IPS DF 6.9 (cell line): ENCODE measurements around the gene COG3.
A peak's percentile ranks its signal among the peaks of the same experiment; 100 is the strongest.
"Not testable (repeated sequence)": the region's sequence is repeated elsewhere in the genome, so short reads cannot be mapped to it uniquely, and the experiment has no call there.

Experiments
- DNase-seq: peaks from one replicate; pipeline ENCODE4 v3.0.0-alpha.2; 2013; ENCODE audit warnings: low read depth, low spot score
- H3K27ac ChIP-seq: one replicate; pipeline ENCODE4 v1.5.1; 2013; ENCODE audit warnings: low read length, control low read depth
- H3K27me3 ChIP-seq: 2 replicates; pipeline ENCODE4 v1.6.1; 2013; ENCODE audit warnings: mild to moderate bottlenecking, low read length; ENCODE audit not compliant: control insufficient read depth, insufficient read depth
- H3K36me3 ChIP-seq: 2 replicates; pipeline ENCODE4 v1.6.1; 2013; ENCODE audit warnings: low read length; ENCODE audit not compliant: control insufficient read depth, insufficient read depth
- H3K4me1 ChIP-seq: 2 replicates; pipeline ENCODE4 v1.6.1; 2013; ENCODE audit warnings: low read length; ENCODE audit not compliant: control insufficient read depth, insufficient read depth
- H3K4me3 ChIP-seq: 2 replicates; pipeline ENCODE4 v1.5.1; 2013; ENCODE audit warnings: mild to moderate bottlenecking, low read length
- H3K9me3 ChIP-seq: 2 replicates; pipeline ENCODE4 v1.6.1; 2013; ENCODE audit warnings: low read length, inconsistent platforms; ENCODE audit not compliant: control insufficient read depth, insufficient read depth
- WGBS: extraction: QIAGEN DNeasy Blood & Tissue Kit; methylation state at CpG from one replicate; pipeline ENCODE4 v1.1.7; 2013; ENCODE audit warnings: mixed read lengths, missing lambda C conversion rate; ENCODE audit not compliant: insufficient read length, insufficient coverage; 5-methylcytosine and 5-hydroxymethylcytosine counted together

The COG3 gene, protein sequence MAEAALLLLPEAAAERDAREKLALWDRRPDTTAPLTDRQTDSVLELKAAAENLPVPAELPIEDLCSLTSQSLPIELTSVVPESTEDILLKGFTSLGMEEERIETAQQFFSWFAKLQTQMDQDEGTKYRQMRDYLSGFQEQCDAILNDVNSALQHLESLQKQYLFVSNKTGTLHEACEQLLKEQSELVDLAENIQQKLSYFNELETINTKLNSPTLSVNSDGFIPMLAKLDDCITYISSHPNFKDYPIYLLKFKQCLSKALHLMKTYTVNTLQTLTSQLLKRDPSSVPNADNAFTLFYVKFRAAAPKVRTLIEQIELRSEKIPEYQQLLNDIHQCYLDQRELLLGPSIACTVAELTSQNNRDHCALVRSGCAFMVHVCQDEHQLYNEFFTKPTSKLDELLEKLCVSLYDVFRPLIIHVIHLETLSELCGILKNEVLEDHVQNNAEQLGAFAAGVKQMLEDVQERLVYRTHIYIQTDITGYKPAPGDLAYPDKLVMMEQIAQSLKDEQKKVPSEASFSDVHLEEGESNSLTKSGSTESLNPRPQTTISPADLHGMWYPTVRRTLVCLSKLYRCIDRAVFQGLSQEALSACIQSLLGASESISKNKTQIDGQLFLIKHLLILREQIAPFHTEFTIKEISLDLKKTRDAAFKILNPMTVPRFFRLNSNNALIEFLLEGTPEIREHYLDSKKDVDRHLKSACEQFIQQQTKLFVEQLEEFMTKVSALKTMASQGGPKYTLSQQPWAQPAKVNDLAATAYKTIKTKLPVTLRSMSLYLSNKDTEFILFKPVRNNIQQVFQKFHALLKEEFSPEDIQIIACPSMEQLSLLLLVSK

GRCh38 chr13:45464687-45465453, at the start of gene COG3:
Gene COG3, plus strand, starts transcription at chr13:45464939. Its CDS starts 98 bp downstream, at chr13:45465037.
- peak; percentile 80 for DNase-seq
- H3K27me3 ChIP-seq: no peaks in the 10 kb centered on the region
- H3K4me3 ChIP-seq: peak within 1 kb of the TSS; percentile 99
- H3K36me3 ChIP-seq: no peaks in the 10 kb centered on the region
- 0 out of 2 replicates have a peak, but pooled peaks cover 2% of the 10 kb centered on the region for H3K4me1 ChIP-seq
- no peaks in the 10 kb centered on the region for H3K9me3 ChIP-seq
- no CpG with 5 or more reads among the region's 63 CpGs for WGBS
- H3K27ac ChIP-seq: no peak within 1 kb of the TSS

- H3K4me3 ChIP-seq: no peak overlapping the region
- no peaks in the 10 kb centered on the region for H3K9me3 ChIP-seq
- H3K4me1 ChIP-seq: no peaks in the 10 kb centered on the region
- no CpG with 5 or more reads among the region's 1 CpG for WGBS
- no peak overlapping the region for H3K27ac ChIP-seq
- DNase-seq: no peak
- no peaks in the 10 kb centered on the region for H3K36me3 ChIP-seq
- no peaks in the 10 kb centered on the region for H3K27me3 ChIP-seq
These were observed 49.6 kb upstream of the COG3 start for GRCh38 chr13:45415112-45415511.

DNA sequence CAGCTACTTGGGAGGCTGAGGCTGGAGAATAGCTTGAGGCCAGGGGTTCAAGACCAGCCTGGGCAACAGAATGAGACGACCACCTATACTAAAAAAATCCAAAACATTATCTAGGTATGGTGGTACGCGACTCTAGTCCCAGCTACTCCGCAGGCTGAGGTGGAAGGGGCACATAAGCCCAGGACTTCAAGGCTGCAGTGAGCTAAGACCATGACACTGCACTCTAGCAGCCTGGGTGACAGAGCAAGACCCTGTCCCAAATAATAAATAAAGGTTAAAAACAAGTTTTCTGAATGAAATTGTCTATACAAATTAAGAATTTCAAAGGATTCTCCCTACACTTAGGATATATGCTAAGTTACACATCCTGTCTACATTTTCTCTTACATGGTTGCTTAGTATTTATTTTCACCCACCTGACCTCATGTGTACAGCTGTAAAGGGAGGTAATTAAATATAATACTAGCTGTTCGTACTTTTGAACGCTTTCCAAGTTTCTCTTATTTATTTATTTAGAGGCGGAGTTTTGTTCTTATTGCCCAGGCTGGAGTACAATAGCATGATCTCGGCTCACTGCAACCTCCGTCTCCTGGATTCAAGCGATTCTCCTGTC, 48.1 kb upstream of the COG3 start:
- no peaks in the 10 kb centered on the region for H3K27me3 ChIP-seq
- H3K9me3 ChIP-seq: no peaks in the 10 kb centered on the region
- no CpG with 5 or more reads among the region's 10 CpGs for WGBS
- DNase-seq: no peak
- H3K4me1 ChIP-seq: no peaks in the 10 kb centered on the region
- no peaks in the 10 kb centered on the region for H3K36me3 ChIP-seq
- H3K4me3 ChIP-seq: no peak overlapping the region
- H3K27ac ChIP-seq: no peak overlapping the region

DNA sequence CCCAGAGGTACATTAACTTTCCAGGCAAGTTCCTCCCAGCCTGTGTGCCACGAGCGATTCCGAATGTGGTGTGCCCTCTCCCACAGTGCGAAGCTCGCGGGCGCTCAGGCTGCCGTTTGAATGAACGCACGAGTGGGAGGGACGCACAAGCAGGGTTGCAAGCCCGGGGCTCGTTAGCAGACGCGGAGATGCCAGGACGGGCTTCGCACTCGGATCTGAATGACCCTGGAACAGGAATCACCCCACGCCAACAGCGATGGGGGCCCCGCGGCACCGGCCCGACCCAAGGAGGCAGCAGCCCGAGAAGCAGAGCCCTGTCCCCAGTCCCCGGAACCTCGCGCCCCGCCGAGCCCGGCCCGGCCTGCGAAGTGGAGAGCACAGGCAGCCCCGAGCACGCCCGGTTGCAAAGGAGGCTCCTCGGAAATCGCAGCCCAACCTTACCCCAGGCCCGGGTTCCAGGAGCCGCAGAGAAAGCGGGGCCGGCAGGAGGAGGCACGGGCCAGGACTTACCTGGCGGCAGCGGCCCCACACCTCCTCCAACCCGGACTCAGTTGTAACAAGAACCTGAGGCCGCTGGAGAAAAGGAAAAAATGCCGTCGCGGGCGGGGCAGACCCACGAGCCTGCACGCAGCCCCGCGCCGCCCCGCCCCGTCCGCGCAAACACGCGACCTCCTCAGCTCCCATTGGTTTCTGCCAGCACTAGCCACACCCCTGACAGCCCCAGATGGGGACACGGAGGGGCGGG, 46.8 kb upstream of the COG3 start, which contains the start of gene SLC25A30:
TSS of gene SLC25A30 (minus strand) at position 584 of the 745 bp plus-strand sequence. CDS start 6,948 bp downstream, outside the sequence.
- Histone ChIP-seq H3K27ac (no peak within 1 kb of the TSS), H3K27me3 (no peaks in the 10 kb centered on the region), H3K4me1 (no peaks in the 10 kb centered on the region), H3K9me3 (no peaks in the 10 kb centered on the region), H3K4me3 (peak within 1 kb of the TSS; percentile 65; the same call in 1 of the 2 replicates), H3K36me3 (no peaks in the 10 kb centered on the region)
- DNase-seq: peak; percentile 93
- no CpG with 5 or more reads among the region's 64 CpGs for WGBS

- DNase-seq: not testable (repeated sequence)
- no CpG with 5 or more reads among the region's 16 CpGs for WGBS
These were observed 45.4 kb upstream of the COG3 start for GRCh38 chr13:45419389-45419788.

GRCh38 chr13:45419945-45420344, 44.8 kb upstream of the COG3 start:
- WGBS: no CpG with 5 or more reads among the region's 1 CpG
- no peaks in the 10 kb centered on the region for H3K36me3 ChIP-seq
- H3K4me1 ChIP-seq: no peaks in the 10 kb centered on the region
- no peak overlapping the region for H3K27ac ChIP-seq
- H3K27me3 ChIP-seq: no peaks in the 10 kb centered on the region
- DNase-seq: no peak
- no peaks in the 10 kb centered on the region for H3K9me3 ChIP-seq
- H3K4me3 ChIP-seq: no peak overlapping the region

More at GRCh38 chr13:45419389-45419788, 45.4 kb upstream of the COG3 start:
- H3K27ac ChIP-seq, H3K9me3 ChIP-seq, H3K4me1 ChIP-seq, H3K27me3 ChIP-seq, H3K36me3 ChIP-seq, H3K4me3 ChIP-seq: not testable (repeated sequence)

GRCh38 chr13:45422731-45423292, 41.9 kb upstream of the COG3 start:
- H3K27me3 ChIP-seq: no peaks in the 10 kb centered on the region
- H3K9me3 ChIP-seq: no peaks in the 10 kb centered on the region
- no CpG with 5 or more reads among the region's 3 CpGs for WGBS
- no peak overlapping the region for H3K4me3 ChIP-seq
- H3K27ac ChIP-seq: no peak overlapping the region
- no peak for DNase-seq
- H3K36me3 ChIP-seq: no peaks in the 10 kb centered on the region
- no peaks in the 10 kb centered on the region for H3K4me1 ChIP-seq

GRCh38 chr13:45426056-45426841, 38.5 kb upstream of the COG3 start:
- DNase-seq, H3K4me1 ChIP-seq, H3K4me3 ChIP-seq, H3K36me3 ChIP-seq, H3K9me3 ChIP-seq, H3K27ac ChIP-seq, H3K27me3 ChIP-seq: not testable (repeated sequence)
- no CpG with 5 or more reads among the region's 16 CpGs for WGBS
